Prostate gland (tissue), 2 donors: Measurements from ENCODE around the gene EPB41L2.

Experiments used
- CTCF ChIP-seq, 4 experiments: fragments of 200-600 bp in 2 of 4; fragments of 450-650 bp in 2 of 4; sonication (generic) in 2 of 4; IDR thresholded peaks; 1 replicate in 3 of 4; 2 replicates in 1 of 4; pipeline ENCODE4 v1.5.1; 2016 to 2019; ENCODE audit warnings: antibody characterized with exemption in 4 of 4, mild to moderate bottlenecking in 2 of 4, moderate library complexity in 2 of 4
- POLR2A ChIP-seq: fragments of 450-650 bp; IDR thresholded peaks from one replicate; pipeline ENCODE4 v1.6.1; 2016; ENCODE audit warnings: antibody characterized with exemption, mild to moderate bottlenecking
- POLR2AphosphoS5 ChIP-seq: sonication (generic); formaldehyde crosslinking; IDR thresholded peaks from one replicate; pipeline ENCODE4 v1.6.1; 2017; ENCODE audit warnings: antibody characterized with exemption

GRCh38 chr6:130969791-130970491 lies 93.1 kb downstream of the EPB41L2 start:
- TF ChIP-seq CTCF (IDR thresholded peaks at IDR 0.05) (no peak), POLR2A (no peak), POLR2AphosphoS5 (no peak)
